NCI-H524 treated with DMSO at 0.1 percent for 48 hours (cell line): ENCODE results near the gene C11orf54.
A peak's percentile ranks its signal among the peaks of the same experiment; 100 is the strongest.

Experiments used
- DNase-seq: peaks from one replicate; lab custom pipeline; 2025; lab: John Stamatoyannopoulos, UW

C11orf54 gene

DNA sequence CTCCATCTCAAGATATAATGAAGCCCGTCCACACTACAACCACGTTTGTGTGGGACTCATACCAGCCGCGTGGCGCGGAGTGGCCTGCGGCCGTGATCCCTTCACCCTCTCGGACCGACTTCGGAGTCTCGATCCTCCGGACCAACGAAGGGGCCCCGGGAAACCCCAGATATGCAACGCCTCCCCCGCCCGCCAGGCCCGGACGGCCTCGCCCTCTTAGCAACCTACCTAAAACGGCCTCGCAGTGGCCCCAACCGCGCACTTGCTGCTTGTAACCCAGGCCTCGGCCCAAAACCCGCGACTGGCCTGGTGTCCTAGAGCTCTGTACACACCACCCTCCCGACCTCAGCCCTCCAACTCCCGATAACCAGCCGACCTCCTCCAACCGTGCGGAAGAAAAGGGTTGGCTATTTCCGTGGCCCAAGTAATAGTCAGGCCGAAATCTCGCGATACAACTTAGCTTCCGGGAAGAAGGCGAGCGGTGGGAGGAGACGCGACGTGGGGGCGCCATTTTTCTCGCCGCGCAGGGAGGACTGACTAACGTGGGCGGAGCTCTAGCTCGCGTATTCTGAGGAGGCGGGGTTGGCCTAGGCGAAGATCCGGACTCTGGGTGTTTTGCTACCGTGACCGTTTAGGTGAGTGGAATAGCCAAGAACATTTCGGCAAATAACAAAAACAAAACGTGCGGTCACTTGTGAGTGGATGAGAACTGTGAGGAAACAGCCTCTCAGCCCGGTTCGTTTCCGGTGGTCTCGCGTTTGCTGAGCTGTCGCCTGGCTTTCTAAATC lies at the start of gene C11orf54, which contains the start of gene TAF1D:
Gene C11orf54 (plus strand): TSS at position 579 of the 788 bp plus-strand sequence. CDS start 5,722 bp downstream, outside the sequence.
Gene TAF1D (minus strand): TSS at position 402 of the 788 bp plus-strand sequence. CDS start 2,191 bp downstream, outside the sequence.
- peak; percentile 76 for DNase-seq

DNA sequence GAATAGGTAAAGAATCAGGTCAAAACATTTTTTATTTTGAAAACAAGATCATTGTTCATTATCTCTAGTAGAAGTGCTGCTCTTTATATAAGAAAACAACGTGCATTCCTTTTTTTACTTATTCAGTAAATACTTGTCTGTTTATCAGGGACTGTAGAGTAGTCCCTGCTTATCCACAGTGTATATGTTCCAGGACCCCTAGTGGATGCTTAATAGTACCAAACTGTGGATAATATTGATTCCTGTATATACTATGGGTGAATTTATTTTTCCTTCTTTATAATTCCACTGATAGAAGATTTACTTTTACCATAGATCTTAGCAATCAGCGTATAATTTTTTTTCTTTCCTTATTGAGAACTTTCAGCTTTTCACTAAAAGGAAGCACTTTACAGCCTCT lies 47.4 kb upstream of the C11orf54 start:
- DNase-seq, result no peak

DNA sequence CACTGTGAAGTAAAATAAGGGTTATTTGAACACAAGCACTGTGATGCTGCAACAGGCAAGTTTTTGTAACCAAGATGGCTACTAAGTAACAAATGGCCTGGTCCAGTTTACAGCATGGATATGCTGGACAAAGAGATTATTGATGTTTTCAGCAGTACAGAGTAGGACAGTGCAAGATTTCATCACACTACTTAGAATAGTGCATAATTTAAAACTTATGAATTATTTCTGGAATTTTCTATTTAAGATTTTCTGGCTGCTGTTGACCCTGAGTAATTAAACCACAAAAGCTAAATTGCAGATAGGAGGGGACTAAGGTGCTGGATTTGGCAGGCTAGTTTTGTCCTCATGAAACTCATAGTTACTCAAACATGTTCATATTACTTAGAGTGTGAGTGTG lies 46.9 kb upstream of the C11orf54 start:
- no peak for DNase-seq

DNA sequence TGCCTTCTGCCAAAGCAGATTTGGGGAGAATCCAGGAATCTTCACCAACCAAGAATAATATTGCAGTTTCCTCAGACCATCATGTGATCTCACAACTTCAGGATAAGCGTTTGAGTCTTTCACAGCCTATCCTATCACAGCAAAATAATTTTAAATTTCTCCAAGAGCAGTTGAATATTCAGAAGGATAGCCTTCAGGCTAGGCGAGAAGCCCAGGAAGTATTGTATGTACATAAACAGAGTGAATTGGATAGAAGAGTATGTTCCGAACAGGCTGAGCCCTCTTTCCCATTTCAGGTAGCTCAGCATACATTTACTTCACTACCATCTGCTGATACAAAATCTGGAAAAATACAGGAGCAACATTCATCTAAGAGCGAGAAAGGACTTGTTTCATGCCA lies 43.9 kb upstream of the C11orf54 start:
- DNase-seq, result no peak

DNA sequence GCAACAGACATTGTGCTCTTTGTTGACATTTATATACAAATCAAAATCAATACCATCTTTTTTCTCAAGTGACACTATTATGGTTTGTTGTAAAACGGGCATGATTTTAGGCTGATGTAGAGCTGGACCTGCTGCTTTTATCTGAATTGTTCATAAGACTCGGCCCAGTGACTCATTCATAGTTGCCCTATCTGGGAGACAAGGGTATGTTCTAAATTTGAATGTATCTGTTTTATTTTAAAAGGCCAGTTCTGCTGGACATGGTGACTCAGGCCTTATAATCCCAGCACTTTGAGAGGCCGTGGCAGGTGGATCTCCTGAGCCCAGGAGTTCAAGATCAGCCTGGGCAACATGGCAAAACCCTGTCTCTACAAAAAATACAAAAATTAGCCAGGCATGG lies 40.6 kb upstream of the C11orf54 start:
- no peak for DNase-seq

DNA sequence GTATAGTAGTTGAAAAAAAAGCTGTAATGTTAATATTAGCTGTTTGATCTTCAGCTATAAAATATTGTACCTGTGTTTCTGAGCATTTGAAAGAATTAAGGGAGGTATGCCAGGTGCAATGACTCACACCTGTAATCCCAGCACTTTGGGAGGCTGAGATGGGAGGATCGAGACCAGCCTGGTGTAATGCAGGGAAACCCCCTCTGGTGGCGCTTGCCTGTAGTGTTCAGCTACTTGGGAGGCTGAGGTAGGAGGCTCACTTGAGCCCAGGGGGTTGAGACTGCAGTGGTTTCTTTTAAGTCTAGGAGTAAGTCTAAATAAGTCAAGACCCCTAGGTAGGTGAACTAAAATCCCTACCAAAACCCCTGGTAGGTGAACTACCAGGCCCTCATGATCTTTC lies 37.2 kb upstream of the C11orf54 start:
- no peak for DNase-seq

DNA sequence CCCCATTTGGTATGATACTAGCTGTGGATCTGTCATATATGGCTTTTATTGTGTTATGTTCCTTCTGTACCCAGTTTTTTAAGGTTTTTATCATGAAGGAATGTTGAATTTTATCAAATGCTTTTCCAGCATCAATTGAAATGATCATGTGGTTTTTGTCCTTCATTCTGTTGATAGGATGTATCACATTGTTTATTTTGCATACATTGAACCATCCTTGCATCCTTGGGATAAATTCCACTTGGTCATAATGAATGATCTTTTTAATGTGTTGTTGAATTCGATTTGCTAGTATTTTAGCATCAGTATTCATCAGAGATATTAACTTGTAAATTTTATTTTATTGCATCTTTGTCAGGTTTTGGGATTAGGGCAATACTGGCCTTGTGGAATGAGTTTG lies 31.2 kb upstream of the C11orf54 start:
- no peak for DNase-seq

DNA sequence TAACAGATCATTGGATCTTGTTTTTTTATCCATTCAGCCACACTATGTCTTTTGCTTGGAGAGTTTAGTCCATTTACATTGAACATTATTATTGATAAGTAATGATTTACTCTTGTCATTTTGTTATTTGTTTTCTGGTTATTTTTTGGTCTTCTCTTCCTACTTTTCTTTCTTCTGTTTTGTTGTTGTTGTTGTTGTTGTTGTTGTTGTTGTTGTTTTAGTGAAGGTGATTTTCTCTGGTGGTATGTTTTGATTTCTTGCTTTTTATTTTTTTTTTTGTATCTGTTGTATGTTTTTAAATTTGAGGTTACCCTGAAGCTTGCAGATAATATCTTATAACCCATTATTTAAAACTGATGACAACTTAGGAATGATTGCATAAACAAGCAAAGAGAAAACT lies 28.8 kb upstream of the C11orf54 start:
- DNase-seq, result no peak

DNA sequence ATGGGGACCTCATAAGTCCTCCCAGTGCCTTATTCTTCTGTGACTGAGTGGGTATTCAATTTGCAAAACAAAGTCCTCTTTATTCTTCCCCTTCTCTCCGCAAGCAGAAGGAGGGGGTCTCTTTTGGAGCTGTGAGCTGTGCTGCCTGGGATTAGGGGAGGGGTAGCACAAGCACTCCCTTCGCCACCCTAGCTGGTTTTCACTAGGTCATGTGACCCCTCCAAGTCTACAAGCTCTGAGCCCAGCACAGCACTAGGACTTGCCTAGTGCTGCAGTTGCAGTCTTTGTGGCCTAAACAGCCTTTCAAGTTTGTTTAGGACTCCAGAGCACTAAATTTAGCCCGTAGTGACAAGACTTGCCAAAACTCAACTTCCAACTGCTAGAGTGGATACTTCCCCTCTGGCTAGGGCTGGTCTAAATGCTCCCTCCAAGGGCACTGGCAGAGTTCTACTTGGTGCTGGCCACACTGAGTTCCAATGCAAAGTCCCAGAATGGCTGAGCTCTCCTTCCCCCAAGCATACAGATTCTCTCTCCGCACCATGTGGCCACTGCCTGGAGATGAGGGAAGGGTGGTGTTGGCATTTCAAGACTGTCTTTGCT lies 25.6 kb upstream of the C11orf54 start:
- no peak for DNase-seq

DNA sequence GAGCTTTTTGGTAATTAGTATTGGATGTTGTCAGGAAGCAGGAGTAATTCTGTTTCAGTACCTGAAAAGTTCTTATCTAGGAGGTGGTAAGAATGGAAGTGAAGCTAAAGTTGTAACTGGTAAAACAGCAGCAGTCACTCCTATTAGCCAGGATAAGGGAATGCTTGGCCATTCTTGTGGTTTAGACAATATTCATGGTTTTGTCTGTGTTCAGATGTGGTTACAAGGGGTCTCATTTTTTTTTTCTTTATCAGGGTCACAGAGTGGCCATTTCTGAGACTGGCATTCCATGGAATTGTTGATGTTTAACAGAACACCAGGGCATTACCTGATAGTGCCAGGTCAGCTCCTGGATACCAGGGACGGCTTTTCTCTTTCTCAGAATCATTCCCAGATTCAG lies 24.0 kb upstream of the C11orf54 start:
- no peak for DNase-seq

DNA sequence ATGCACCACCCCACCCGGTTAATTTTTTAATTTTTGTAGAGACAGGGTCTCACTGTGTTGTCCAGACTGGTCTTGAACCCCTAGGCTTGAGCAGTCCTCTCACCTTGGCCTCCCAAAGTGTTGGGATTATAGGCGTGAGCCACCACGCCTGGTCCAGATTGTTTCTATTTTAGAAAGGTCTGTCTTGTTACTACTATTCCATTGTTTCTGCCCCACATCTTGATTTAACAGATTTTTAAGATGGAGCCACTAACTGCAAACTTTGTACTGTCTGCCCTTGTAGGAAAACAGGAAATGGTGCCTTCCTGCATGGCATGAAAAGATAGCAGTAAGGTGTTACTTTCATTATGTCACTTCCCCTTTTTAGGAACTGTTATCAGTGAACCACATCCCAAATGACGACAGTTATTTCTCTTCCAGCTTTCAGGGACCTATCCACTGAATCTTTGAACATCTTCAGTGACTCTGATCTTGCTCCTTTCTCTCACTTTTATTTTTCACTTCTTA lies 23.4 kb upstream of the C11orf54 start:
- no peak for DNase-seq

DNA sequence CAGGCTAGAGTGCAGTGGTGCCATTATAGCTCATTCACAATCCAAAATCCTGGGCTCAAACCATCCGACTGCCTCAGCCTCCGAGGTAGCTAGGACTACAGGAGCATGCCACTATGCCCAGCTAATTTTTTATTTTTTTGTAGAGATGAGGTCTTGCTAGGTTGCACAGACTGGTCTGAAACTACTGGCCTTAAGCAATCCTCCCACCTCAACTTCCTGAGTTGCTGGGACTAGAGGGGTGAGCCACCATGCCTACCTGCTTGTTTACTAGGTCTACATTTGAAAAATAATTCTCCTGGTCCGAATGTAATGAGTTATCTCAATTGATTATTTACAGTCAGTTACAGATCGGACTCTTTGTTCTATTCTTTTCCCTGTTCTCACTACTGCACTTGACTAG lies 22.2 kb upstream of the C11orf54 start:
- DNase-seq, result no peak

DNA sequence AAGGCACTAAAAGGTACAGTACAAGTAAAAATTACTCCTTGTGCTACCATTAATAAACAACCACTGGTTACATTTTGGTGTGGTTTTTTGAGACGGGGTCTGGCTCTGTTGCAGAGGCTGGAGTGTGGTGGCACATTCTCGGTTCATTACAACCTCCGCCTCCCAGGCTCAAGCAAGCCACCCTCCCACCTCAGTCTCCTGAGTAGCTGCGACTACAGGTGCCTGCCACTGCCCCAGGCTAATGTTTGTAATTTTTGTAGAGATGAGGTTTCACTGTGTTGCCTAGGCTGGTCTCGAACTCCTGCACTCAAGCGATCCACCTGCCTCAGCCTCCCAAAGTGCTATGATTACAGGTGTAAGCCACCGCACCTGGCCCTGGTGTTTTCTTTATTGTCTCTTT lies 20.9 kb upstream of the C11orf54 start:
- no peak for DNase-seq

DNA sequence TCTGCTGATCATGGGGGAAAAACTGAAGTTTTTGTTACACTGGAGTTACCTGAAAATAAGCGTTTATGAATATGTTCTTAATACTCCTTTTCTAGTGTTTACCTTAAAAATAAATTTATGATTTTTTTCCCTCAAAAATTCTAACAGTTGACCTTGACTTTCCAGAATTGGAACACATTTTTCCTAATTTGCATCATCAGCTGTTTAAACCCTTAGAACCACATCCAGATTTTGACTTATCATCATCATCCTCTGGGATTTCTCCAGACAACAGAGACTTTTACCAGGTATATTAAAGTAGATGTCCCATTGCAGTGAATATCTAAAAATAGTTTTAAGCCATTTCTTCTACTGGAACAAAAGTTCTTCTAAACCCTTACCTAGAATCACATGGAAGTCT lies 17.4 kb upstream of the C11orf54 start:
- no peak for DNase-seq

DNA sequence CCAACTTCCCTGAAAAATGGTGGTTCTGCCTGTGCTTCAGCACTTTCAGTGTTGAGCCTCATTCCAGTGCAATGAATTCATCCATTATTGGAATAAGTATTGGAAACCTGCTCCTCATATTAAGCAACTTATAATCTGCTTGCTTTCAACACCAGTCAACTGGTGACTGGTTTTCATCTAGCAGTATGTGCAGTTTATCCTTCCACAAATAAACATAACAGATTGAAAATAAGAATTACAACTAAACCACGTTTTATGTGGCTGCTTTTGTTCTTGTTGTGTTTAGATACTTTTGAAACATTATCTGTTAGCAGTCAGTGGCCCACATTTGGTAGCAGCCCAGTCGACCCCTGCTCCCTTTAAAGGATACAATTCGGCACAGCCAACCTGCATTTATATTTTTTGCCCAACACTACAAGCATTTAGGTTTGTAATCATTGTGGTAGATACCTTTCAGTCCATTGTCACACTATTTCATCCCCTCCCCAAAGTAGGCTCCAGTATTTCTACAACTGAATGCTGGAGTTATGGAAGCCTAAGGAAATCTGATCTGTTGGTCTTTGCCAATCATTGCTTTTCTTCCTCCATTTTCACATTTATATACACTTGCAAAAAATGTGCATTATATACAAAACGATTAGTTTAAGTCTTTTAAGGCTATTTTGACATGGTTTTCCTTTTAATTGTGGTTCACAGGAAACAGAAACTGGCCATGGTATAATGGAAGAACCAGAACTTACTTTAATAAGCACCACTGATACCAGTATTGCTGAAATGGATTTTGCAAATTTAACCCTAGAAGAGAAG lies 13.3 kb upstream of the C11orf54 start:
- no peak for DNase-seq

DNA sequence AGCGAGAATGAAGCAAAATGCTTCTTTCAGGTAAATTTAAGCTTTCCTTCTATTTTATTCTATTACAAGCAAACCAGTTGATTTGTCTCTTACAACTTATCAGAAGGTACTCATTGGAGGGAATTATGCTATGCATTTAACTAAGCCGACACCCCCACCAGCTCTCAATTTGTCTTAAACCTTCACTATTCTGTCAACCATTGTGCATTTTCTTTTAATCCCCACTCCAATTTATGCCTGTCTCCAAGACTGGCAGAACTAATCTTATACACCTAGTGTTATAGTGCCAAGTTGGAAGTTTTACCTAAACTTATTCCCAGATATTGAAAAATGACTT lies 12.7 kb upstream of the C11orf54 start:
- no peak for DNase-seq

DNA sequence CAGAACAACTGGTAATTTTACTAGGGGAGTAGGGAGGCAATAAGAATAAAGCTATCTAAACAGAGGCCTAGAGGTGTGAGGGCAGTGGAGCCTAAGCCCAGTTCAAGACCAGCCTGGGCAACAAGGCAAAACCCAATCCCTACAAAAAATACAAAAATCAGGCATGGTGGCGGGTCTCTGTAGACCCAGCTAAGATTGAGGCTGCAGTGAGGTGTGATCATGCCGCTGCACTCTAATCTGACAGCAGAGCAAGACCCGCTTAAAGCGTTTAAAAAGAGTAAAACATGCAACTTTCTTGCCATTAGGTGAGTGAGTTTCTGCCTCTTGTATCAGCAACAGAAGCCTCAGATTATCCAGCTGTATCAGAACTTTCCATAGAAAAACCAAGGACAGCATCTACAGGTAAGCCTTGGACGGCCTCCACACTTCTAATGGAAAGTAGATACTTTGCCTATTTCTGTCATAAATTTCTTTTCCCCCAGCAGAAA lies 12.3 kb upstream of the C11orf54 start:
- no peak for DNase-seq

DNA sequence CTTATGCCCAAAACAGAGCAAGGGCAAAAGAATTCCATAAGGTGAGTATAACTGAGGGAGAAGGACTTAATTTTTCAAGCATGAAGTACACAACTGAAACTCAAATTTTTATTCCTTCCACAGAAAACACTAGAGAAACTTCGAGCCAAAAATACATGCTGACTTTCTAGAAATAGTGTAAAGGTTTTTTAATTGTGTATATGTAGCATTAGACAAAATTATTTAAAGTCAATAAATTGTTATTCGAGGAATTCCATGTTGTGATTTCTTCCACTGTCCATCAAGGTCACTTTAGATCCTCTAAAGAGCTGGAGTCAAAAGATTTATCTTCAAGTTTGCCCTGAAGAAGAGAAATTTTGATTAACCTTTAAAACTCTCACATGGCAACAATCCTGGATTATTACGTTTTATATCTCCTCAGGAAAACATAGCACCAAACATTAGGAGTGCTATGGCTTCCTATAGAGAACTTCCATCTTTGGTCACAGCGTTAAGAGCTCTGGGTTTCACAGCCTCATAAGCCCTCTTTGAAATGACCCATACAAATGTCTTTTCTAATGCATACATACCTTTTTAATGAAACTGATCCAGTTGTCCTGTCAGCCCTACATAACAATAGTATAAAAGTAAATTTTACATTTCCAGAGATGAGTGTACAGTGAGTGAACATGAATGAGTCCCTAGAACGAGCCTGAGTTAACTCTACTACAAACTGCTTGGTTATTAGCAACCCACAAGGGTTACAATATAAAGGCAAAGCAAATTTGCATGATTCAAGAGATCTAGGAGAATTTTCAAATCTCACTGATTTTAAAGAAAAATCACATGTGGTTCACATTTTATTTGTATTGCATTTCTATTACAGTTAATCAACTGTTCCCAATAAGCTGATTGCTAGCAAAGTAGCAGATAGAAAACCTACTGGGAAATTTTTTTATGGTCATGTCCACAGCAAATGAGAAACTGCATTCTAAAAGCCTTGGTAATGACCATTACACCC lies 11.1 kb upstream of the C11orf54 start:
- DNase-seq, result no peak

DNA sequence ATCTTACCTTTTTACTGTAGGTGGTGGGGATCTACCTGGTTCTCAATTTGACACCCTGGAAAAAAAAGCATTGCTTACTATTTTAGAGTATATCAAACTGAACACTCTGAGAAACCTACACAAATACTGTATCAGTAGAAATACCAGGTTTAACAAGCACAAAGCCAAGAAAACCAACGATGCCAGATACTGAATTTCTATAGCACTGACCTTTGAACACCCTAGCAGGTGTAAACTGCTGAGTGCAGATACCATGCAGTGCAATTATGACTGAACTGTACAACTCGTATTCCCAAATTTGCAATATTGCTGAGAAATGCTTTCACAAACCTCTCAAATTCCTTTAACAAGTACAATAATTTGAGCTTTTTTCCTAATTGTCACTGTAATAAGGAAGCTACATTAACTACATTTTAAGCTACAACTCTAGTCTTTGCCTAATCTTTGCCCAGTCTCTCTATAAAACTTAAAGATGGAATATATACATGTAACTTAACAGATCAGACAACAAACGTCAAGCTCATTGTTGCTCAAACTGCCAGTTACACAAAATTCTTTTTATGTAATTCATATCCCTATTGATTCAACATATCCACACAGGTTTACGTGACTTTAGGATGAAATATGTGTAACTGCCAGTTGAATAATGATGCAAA lies 9.1 kb upstream of the C11orf54 start:
- DNase-seq, result no peak

DNA sequence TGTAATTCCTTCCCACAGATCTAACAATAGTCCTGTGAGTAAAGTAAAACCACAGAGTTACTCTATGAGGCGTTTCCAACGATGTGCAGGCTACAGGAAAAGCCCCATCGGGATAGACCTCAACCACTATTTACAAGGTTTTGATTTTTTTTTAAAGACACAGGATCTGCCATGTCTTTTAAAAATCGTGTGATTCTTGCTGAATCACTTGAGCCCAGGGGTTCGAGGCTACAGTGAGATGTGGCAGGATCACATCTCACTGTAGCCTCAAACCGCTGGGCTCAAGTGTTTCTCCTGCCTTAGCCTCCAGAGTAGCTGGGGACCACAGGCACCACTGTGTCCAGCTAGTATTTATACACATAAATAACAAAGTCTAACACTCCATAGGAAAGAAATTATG lies 8.0 kb upstream of the C11orf54 start:
- DNase-seq, result no peak
